NK-92 (cell line): ENCODE data around the gene IL24.
"Not testable (repeated sequence)": the region's sequence is repeated elsewhere in the genome, so short reads cannot be mapped to it uniquely, and the experiment has no call there.

ENCODE experiments used
- DNase-seq: peaks from one replicate; lab custom pipeline; 2025; ENCODE audit not compliant: unreplicated experiment; lab: John Stamatoyannopoulos, UW

Gene IL24

GRCh38 chr1:206923961-206924557 is 26.8 kb downstream of the IL24 start:
- not testable (repeated sequence) for DNase-seq

GRCh38 chr1:206924592-206925105 is 27.4 kb downstream of the IL24 start:
- no peak for DNase-seq

GRCh38 chr1:206925106-206925736 is 28.0 kb downstream of the IL24 start:
- DNase-seq = no peak

- no peak for DNase-seq
Observed at GRCh38 chr1:206926286-206926685, 29.0 kb downstream of the IL24 start.

- no peak for DNase-seq
Observed at GRCh38 chr1:206929524-206929923, 32.3 kb downstream of the IL24 start.

GRCh38 chr1:206930210-206930798 is 33.1 kb downstream of the IL24 start:
- DNase-seq = no peak

GRCh38 chr1:206931709-206932108 is 34.5 kb downstream of the IL24 start:
- no peak for DNase-seq

- no peak for DNase-seq
Observed at GRCh38 chr1:206932177-206932576, 34.9 kb downstream of the IL24 start.

- peak; percentile 6 for DNase-seq
Observed at GRCh38 chr1:206933333-206933945, 36.2 kb downstream of the IL24 start.

- DNase-seq = no peak
Observed at GRCh38 chr1:206935491-206936067, 38.3 kb downstream of the IL24 start.

GRCh38 chr1:206937425-206937824 is 40.2 kb downstream of the IL24 start:
- DNase-seq = no peak

- DNase-seq = no peak
Observed at GRCh38 chr1:206939131-206939530, 41.9 kb downstream of the IL24 start.

GRCh38 chr1:206939841-206940587 is 42.8 kb downstream of the IL24 start:
- no peak for DNase-seq

- no peak for DNase-seq
Observed at GRCh38 chr1:206940588-206940936, 43.3 kb downstream of the IL24 start.

GRCh38 chr1:206941766-206942418 is 44.6 kb downstream of the IL24 start:
- no peak for DNase-seq

- DNase-seq = no peak
Observed at GRCh38 chr1:206944703-206945102, 47.5 kb downstream of the IL24 start.

GRCh38 chr1:206945779-206946178 is 48.5 kb downstream of the IL24 start:
- DNase-seq = no peak

- no peak for DNase-seq
Observed at GRCh38 chr1:206946261-206946660, 49.0 kb downstream of the IL24 start, which contains the start of gene PIGR. Gene PIGR (minus strand): TSS chr1:206946466. CDS start chr1:206940531, 5,935 bp downstream.

GRCh38 chr1:206947255-206947654 is 50.0 kb downstream of the IL24 start:
- no peak for DNase-seq

- DNase-seq = no peak
Observed at GRCh38 chr1:206949208-206949607, 52.0 kb downstream of the IL24 start.
